GM18507 (cell line): ENCODE data around the gene SUPT6H.
A peak's percentile ranks its signal among the peaks of the same experiment; 100 is the strongest.

Experiments used
- DNase-seq: peaks from one replicate; pipeline ENCODE4 v3.0.0; 2011; ENCODE audit warnings: low read depth; ENCODE audit not compliant: insufficient read length; ENCODE audit errors: extremely low spot score
- FAIRE-seq: peaks from 2 replicates; lab custom pipeline; 2011; peaks lifted over from hg19 to GRCh38; lab: Jason Lieb, UNC

SUPT6H gene

GRCh38 chr17:28661635-28662526 lies at the start of gene SUPT6H, which contains the start of gene SDF2:
Gene SUPT6H, plus strand, starts transcription at chr17:28662205. Its CDS starts 11,197 bp downstream, at chr17:28673402.
Gene SDF2, minus strand, starts transcription at chr17:28661906. Its CDS starts 30 bp downstream, at chr17:28661876.
- FAIRE-seq, result peak; percentile 92
- DNase-seq, result peak; percentile 90

GRCh38 chr17:28612531-28612930 lies 49.5 kb upstream of the SUPT6H start:
- no peak for FAIRE-seq
- DNase-seq, result no peak

GRCh38 chr17:28612936-28613872 lies 48.8 kb upstream of the SUPT6H start:
- no peak for DNase-seq
- FAIRE-seq, result no peak

- no peak for FAIRE-seq
Measured at GRCh38 chr17:28613931-28614381, 48.0 kb upstream of the SUPT6H start, which contains the start of gene RSKR. Gene RSKR, minus strand, starts transcription at chr17:28614185. Its CDS starts 24 bp downstream, at chr17:28614161.

GRCh38 chr17:28615260-28615940 lies 46.6 kb upstream of the SUPT6H start:
- DNase-seq (no peak), FAIRE-seq (no peak)

More at GRCh38 chr17:28613931-28614381, 48.0 kb upstream of the SUPT6H start, which contains the start of gene RSKR:
- DNase-seq, result no peak

GRCh38 chr17:28616281-28616680 lies 45.7 kb upstream of the SUPT6H start:
- DNase-seq (no peak), FAIRE-seq (no peak)

- no peak for FAIRE-seq
- DNase-seq, result no peak
Measured at GRCh38 chr17:28618464-28618863, 43.5 kb upstream of the SUPT6H start.

GRCh38 chr17:28620010-28620409 lies 42.0 kb upstream of the SUPT6H start:
- FAIRE-seq (no peak), DNase-seq (no peak)

- FAIRE-seq (no peak), DNase-seq (no peak)
Measured at GRCh38 chr17:28622186-28622585, 39.8 kb upstream of the SUPT6H start.

- DNase-seq (no peak), FAIRE-seq (no peak)
Measured at GRCh38 chr17:28623696-28624095, 38.3 kb upstream of the SUPT6H start.

- FAIRE-seq (no peak), DNase-seq (no peak)
Measured at GRCh38 chr17:28624148-28624547, 37.9 kb upstream of the SUPT6H start.

GRCh38 chr17:28626818-28627217 lies 35.2 kb upstream of the SUPT6H start:
- DNase-seq, result no peak
- no peak for FAIRE-seq

- no peak for FAIRE-seq
- no peak for DNase-seq
Measured at GRCh38 chr17:28634206-28634865, 27.7 kb upstream of the SUPT6H start.

- FAIRE-seq, result no peak
Measured at GRCh38 chr17:28635506-28635905, 26.5 kb upstream of the SUPT6H start.

GRCh38 chr17:28641579-28641978 lies 20.4 kb upstream of the SUPT6H start:
- DNase-seq, result no peak
- FAIRE-seq, result no peak

More at GRCh38 chr17:28635506-28635905, 26.5 kb upstream of the SUPT6H start:
- no peak for DNase-seq

GRCh38 chr17:28643983-28644786 lies 17.8 kb upstream of the SUPT6H start:
- peak; percentile 80 for FAIRE-seq
- no peak for DNase-seq

- peak; percentile 96 for FAIRE-seq
- DNase-seq, result peak; percentile 94
Measured at GRCh38 chr17:28644787-28645575, 17.0 kb upstream of the SUPT6H start, which contains the start of gene BLTP2. Gene BLTP2, minus strand, starts transcription at chr17:28645158. Its CDS starts 102 bp downstream, at chr17:28645056.
